ENCODE measurements around the gene GRID1.

DNA sequence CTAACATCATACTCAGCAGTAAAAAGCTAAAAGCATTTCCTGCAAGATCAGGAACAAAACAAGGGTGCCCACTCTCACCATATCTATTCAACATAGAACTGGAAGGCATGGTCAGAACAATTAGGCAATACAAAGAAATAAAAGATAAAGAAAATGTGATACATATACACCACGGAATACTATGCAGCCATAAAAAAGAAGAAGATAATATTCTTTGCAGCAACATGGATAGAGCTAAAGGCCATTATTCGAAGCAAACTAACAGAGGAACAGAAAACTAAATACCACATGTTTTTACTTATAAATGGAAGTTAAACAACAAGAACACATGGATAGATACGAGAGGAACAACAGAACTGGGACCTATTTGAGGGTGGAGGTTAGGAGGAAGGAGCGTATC lies 652.7 kb downstream of the GRID1 start:
- TF ChIP-seq EP300 (IDR thresholded peaks at IDR 0.05; ENCODE audit: low read depth) = no peak
- no peak for TF ChIP-seq CTCF (IDR thresholded peaks at IDR 0.05)
- no peak for TF ChIP-seq POLR2A (IDR thresholded peaks at IDR 0.05)
- TF ChIP-seq POLR2AphosphoS5 (IDR thresholded peaks at IDR 0.05) = no peak
